CD4-positive, alpha-beta memory T cell (primary cell): ENCODE data around the gene KLHL22. TPM values are rescaled to one million over a fixed set of nuclear protein-coding genes. Genes with fewer than 3 reads are reported as not detected.
A peak's percentile ranks its signal among the peaks of the same experiment; 100 is the strongest.
"Not testable (repeated sequence)": the region's sequence is repeated elsewhere in the genome, so short reads cannot be mapped to it uniquely, and the experiment has no call there.

Source experiments
- CTCF ChIA-PET: fragments of 350-600 bp; sonication (Branson Sonifier 250); formaldehyde crosslinking; loops from one replicate; lab custom pipeline; 2021; ENCODE audit warnings: inconsistent platforms; ENCODE audit not compliant: partially characterized antibody; lab: Charles Lee
- POLR2A ChIA-PET: fragments of 350-600 bp; sonication (Branson Sonifier 250); formaldehyde crosslinking; loops from one replicate; lab custom pipeline; 2021; ENCODE audit not compliant: partially characterized antibody; lab: Charles Lee
- DNase-seq, 5 donors: peaks; one replicate each; pipeline versions ENCODE4 v3.0.0 to v3.0.0-alpha.2; 2020 to 2022; ENCODE audit warnings: mixed read lengths in 1 of 5
- H3K27ac ChIP-seq: one replicate; pipeline ENCODE4 v1.7.0; 2013; ENCODE audit warnings: low read depth, low read length
- H3K27me3 ChIP-seq: 2 replicates; pipeline ENCODE4 v1.7.0; 2013; ENCODE audit warnings: mild to moderate bottlenecking, low read length, moderate library complexity; ENCODE audit not compliant: insufficient read depth
- H3K36me3 ChIP-seq: 2 replicates; pipeline ENCODE4 v1.7.0; 2013; ENCODE audit warnings: mild to moderate bottlenecking, low read length, moderate library complexity; ENCODE audit not compliant: insufficient read depth
- H3K4me1 ChIP-seq: 2 replicates; pipeline ENCODE4 v1.7.0; 2013; ENCODE audit warnings: mild to moderate bottlenecking, low read length, moderate library complexity; ENCODE audit not compliant: insufficient read depth
- H3K4me3 ChIP-seq, 2 donors: one replicate each; pipeline ENCODE4 v1.7.0; 2013; ENCODE audit warnings: low read length in 2 of 2, mild to moderate bottlenecking in 1 of 2
- H3K9me3 ChIP-seq, 2 donors: one replicate each; pipeline ENCODE4 v1.7.0; 2013; ENCODE audit warnings: low read length in 2 of 2, control low read depth in 1 of 2; ENCODE audit not compliant: control insufficient read depth in 1 of 2
- H3K27ac Mint-ChIP-seq, 7 donors: one replicate each; pipeline ENCODE4 v1.8.0; 2020 to 2021; ENCODE audit warnings: mixed read lengths in 7 of 7, mild to moderate bottlenecking in 6 of 7, inconsistent platforms in 3 of 7, moderate library complexity in 3 of 7
- H3K27me3 Mint-ChIP-seq, 2 donors: one replicate each; pipeline ENCODE4 v1.8.0; 2020 to 2021; ENCODE audit warnings: mixed read lengths in 2 of 2
- H3K36me3 Mint-ChIP-seq, 2 donors: one replicate each; pipeline ENCODE4 v1.8.0; 2020 to 2021; ENCODE audit warnings: mixed read lengths in 2 of 2, inconsistent platforms in 1 of 2, mild to moderate bottlenecking in 1 of 2
- H3K4me1 Mint-ChIP-seq, 4 donors: one replicate each; pipeline ENCODE4 v1.8.0; 2020 to 2021; ENCODE audit warnings: mixed read lengths in 4 of 4, mild to moderate bottlenecking in 1 of 4
- H3K4me3 Mint-ChIP-seq, 8 donors: one replicate each; pipeline ENCODE4 v1.8.0; 2020 to 2021; ENCODE audit warnings: mixed read lengths in 8 of 8, mild to moderate bottlenecking in 7 of 8, moderate library complexity in 6 of 8, inconsistent platforms in 3 of 8
- H3K9me3 Mint-ChIP-seq, 8 donors: one replicate each; pipeline ENCODE4 v1.8.0; 2020 to 2021; ENCODE audit warnings: mixed read lengths in 8 of 8, mild to moderate bottlenecking in 5 of 8, inconsistent platforms in 3 of 8, moderate library complexity in 1 of 8
- intact Hi-C: fragments of 100-400 bp; cut with micrococcal nuclease; formaldehyde crosslinking; loops from one replicate; pipeline ENCODE4 v1.15.1; 2023
- polyA plus RNA-seq, 2 donors: library from polyadenylated mRNA; unstranded; fragments of 300-500 nt; fragmentation: Illumina TruSeq; gene quantifications; one replicate each; pipeline ENCODE4 v1.2.3, GENCODE V29; 2021
- total RNA-seq, 2 experiments: library from RNA; stranded (reverse); gene quantifications; one replicate each; pipeline ENCODE4 v1.2.3, GENCODE V29; 2021

The KLHL22 gene
- total and polyA plus RNA-seq, 4 experiments from 2014 or later: 19.4 to 63.1 (median 42.0) TPM

DNA sequence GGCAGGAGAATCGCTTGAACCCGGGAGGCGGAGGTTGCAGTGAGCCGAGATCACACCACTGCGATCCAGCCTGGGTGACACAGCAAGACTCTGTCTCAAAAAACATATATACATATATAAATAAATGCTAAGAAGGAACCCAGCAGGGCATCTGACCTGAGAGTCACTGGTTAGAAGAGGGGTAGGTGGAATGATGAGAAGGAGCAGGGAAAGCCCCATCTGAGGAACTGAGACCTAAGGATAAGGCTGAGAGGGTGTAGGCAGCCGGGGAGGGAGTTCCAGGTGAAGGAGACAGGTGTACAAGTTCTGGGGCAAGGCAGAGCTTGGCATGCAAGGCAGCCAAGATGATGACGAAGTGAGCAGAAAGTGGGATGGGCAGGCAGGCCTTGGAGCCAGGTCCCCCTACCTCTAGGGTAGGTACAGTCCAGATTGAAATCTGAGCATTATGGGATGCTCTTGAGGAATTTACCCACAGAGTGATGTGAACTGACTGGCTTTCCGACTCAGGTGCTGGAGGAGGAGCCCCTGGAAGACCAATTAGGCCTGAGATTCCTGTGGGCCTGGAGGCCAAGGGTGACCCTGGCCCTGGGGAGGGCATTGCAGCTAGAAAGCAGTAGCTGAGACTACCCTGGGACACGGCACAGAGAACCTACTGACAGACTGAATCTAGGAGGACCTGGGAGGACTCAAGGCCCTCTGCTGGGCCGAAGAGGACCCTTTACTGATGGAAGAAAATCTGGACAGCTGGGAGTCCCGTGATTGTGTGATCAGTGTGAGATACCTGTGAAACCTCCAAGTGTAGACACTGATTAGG lies 22.8 kb downstream of the KLHL22 start:
- intact Hi-C loops: no loop called here
- Mint-ChIP-seq H3K4me3 (no peak overlapping the region), H3K9me3 (no peaks in the 10 kb centered on the region), H3K27me3 (no peaks in the 10 kb centered on the region), H3K27ac (peak overlapping the region; percentile 24 to 83 (median 65)), H3K4me1 (peaks cover 29 to 56% (median 42%) of the 10 kb centered on the region in 4 donors), H3K36me3 (peaks cover 13 to 26% of the 10 kb centered on the region in 2 donors)
- Histone ChIP-seq H3K9me3 (no peaks in the 10 kb centered on the region), H3K27ac (no peak overlapping the region), H3K4me3 (no peak overlapping the region), H3K36me3 (peaks cover 4% of the 10 kb centered on the region), H3K27me3 (no peaks in the 10 kb centered on the region), H3K4me1 (peaks cover 25% of the 10 kb centered on the region)
- ChIA-PET CTCF (no interaction called here), POLR2A (interaction anchor here (5.5 kb wide), 1 partner anchor 9 kb away, joined by 36 read pairs; no protein-coding TSS in a partner anchor)
- no peak for DNase-seq

- Histone ChIP-seq H3K4me3 (no peak overlapping the region), H3K9me3 (no peaks in the 10 kb centered on the region), H3K27ac (no peak overlapping the region), H3K36me3 (peaks cover 4% of the 10 kb centered on the region), H3K27me3 (no peaks in the 10 kb centered on the region), H3K4me1 (peaks cover 36% of the 10 kb centered on the region)
- no peaks in the 10 kb centered on the region for H3K9me3 Mint-ChIP-seq
- intact Hi-C loops: no loop called here
- no peak for DNase-seq
- H3K27ac Mint-ChIP-seq: peak overlapping the region in 4 of 7 donors; percentile 6 to 74 (median 39)
- ChIA-PET CTCF (no interaction called here), POLR2A (interaction anchor here (0.6 to 1.1 kb wide), 3 partner anchors 8 to 78 kb away, joined by 3 to 4 read pairs (median 4); partner anchors contain the start of gene MED15)
- peaks cover 17 to 27% of the 10 kb centered on the region in 2 donors for H3K36me3 Mint-ChIP-seq
- peaks cover 32 to 60% (median 47%) of the 10 kb centered on the region in 4 donors for H3K4me1 Mint-ChIP-seq
- no peaks in the 10 kb centered on the region for H3K27me3 Mint-ChIP-seq
- H3K4me3 Mint-ChIP-seq: no peak overlapping the region
Measured at GRCh38 chr22:20471126-20471833, 24.3 kb downstream of the KLHL22 start.

- POLR2A ChIA-PET, DNase-seq, H3K27me3 Mint-ChIP-seq, H3K4me3 Mint-ChIP-seq, H3K27ac ChIP-seq, CTCF ChIA-PET, H3K9me3 ChIP-seq, H3K36me3 ChIP-seq, H3K9me3 Mint-ChIP-seq, intact Hi-C loops, H3K27me3 ChIP-seq, H3K4me3 ChIP-seq: not testable (repeated sequence)
- H3K36me3 Mint-ChIP-seq: peaks cover 20 to 30% of the 10 kb centered on the region in 2 donors
- H3K27ac Mint-ChIP-seq: peak overlapping the region in 2 of 7 donors; percentile 52 to 76
- H3K4me1 ChIP-seq: peaks cover 41% of the 10 kb centered on the region
- H3K4me1 Mint-ChIP-seq: peaks cover 31 to 58% (median 45%) of the 10 kb centered on the region in 4 donors
Measured at GRCh38 chr22:20470525-20470924, 25.1 kb downstream of the KLHL22 start.

GRCh38 chr22:20469110-20469868 lies 26.3 kb downstream of the KLHL22 start:
- H3K4me3 Mint-ChIP-seq: peak overlapping the region in 2 of 8 donors; percentile 34 to 38
- peaks cover 42% of the 10 kb centered on the region for H3K4me1 ChIP-seq
- ChIA-PET POLR2A (interaction anchor here (0.9 to 2.9 kb wide), 3 partner anchors 26 to 88 kb away, joined by 3 to 8 read pairs (median 5); partner anchors contain the start of gene KLHL22), CTCF (interaction anchor here (1.0 kb wide), 1 partner anchor 15 kb away, joined by 3 read pairs; no protein-coding TSS in a partner anchor)
- H3K9me3 Mint-ChIP-seq: peaks cover 0 to under 1% (median 0%) of the 10 kb centered on the region in 8 donors
- peaks cover 33 to 59% (median 47%) of the 10 kb centered on the region in 4 donors for H3K4me1 Mint-ChIP-seq
- intact Hi-C loops: no loop called here
- no peaks in the 10 kb centered on the region for H3K9me3 ChIP-seq
- peaks cover 4% of the 10 kb centered on the region for H3K36me3 ChIP-seq
- no peak overlapping the region for H3K4me3 ChIP-seq
- peak overlapping the region; percentile 63 to 89 (median 83) for H3K27ac Mint-ChIP-seq
- H3K36me3 Mint-ChIP-seq: peaks cover 23 to 32% of the 10 kb centered on the region in 2 donors
- H3K27me3 ChIP-seq: no peaks in the 10 kb centered on the region
- no peak for DNase-seq
- no peak overlapping the region for H3K27ac ChIP-seq
- no peaks in the 10 kb centered on the region for H3K27me3 Mint-ChIP-seq

- H3K27ac ChIP-seq: peak overlapping the region; percentile 15
- H3K27me3 ChIP-seq: no peaks in the 10 kb centered on the region
- H3K4me1 Mint-ChIP-seq: peaks cover 50 to 79% (median 59%) of the 10 kb centered on the region in 4 donors
- peaks cover 23 to 34% of the 10 kb centered on the region in 2 donors for H3K36me3 Mint-ChIP-seq
- intact Hi-C loops: no loop called here
- H3K9me3 Mint-ChIP-seq: peaks cover 0 to 5% (median 0%) of the 10 kb centered on the region in 8 donors
- no peak for DNase-seq
- peak overlapping the region; percentile 85 to 96 (median 89) for H3K27ac Mint-ChIP-seq
- H3K36me3 ChIP-seq: peaks cover 4% of the 10 kb centered on the region
- ChIA-PET POLR2A (interaction anchor here (1.2 kb wide), 1 partner anchor 38 kb away, joined by 3 read pairs; no protein-coding TSS in a partner anchor), CTCF (interaction anchor here (3.9 to 4.4 kb wide), 2 partner anchors 12 to 27 kb away, joined by 30 to 33 read pairs; partner anchors contain the start of gene KLHL22)
- no peaks in the 10 kb centered on the region for H3K9me3 ChIP-seq
- H3K4me3 ChIP-seq: no peak overlapping the region
- no peaks in the 10 kb centered on the region for H3K27me3 Mint-ChIP-seq
- H3K4me3 Mint-ChIP-seq: peak overlapping the region in 4 of 8 donors; percentile 0 to 65 (median 28)
- H3K4me1 ChIP-seq: peaks cover 63% of the 10 kb centered on the region
Measured at GRCh38 chr22:20466659-20467379, 28.8 kb downstream of the KLHL22 start.

- DNase-seq: peak in 2 of 5 donors; percentile 19 to 28
- Mint-ChIP-seq H3K4me1 (peaks cover 50 to 79% (median 61%) of the 10 kb centered on the region in 4 donors), H3K27me3 (no peaks in the 10 kb centered on the region), H3K9me3 (peaks cover 0 to 5% (median 0%) of the 10 kb centered on the region in 8 donors), H3K27ac (peak overlapping the region; percentile 94 to 98 (median 97)), H3K4me3 (peak overlapping the region; percentile 70 to 89 (median 78)), H3K36me3 (peaks cover 25 to 28% of the 10 kb centered on the region in 2 donors)
- Histone ChIP-seq H3K36me3 (no peaks in the 10 kb centered on the region), H3K27me3 (no peaks in the 10 kb centered on the region), H3K27ac (peak overlapping the region; percentile 65), H3K9me3 (no peaks in the 10 kb centered on the region), H3K4me3 (no peak overlapping the region), H3K4me1 (peaks cover 63% of the 10 kb centered on the region)
- ChIA-PET CTCF (interaction anchor here (3.3 to 4.4 kb wide), 4 partner anchors 11 to 103 kb away, joined by 27 to 33 read pairs (median 32); partner anchors contain the start of gene KLHL22), POLR2A (interaction anchor here (2.7 to 3.8 kb wide), 4 partner anchors 10 to 84 kb away, joined by 14 to 93 read pairs (median 37); partner anchors contain the start of gene KLHL22)
- intact Hi-C loops: no loop called here
Measured at GRCh38 chr22:20465759-20466077, 29.9 kb downstream of the KLHL22 start.
